HG03097 (cell line): ENCODE measurements around the gene ATP6V1C2.

Source experiments
- ATAC-seq: cut with Tn5 transposase; IDR thresholded peaks from one replicate; pipeline ENCODE4 v1.9.1; 2021; ENCODE audit not compliant: unreplicated experiment, low FRiP score

The ATP6V1C2 gene

DNA sequence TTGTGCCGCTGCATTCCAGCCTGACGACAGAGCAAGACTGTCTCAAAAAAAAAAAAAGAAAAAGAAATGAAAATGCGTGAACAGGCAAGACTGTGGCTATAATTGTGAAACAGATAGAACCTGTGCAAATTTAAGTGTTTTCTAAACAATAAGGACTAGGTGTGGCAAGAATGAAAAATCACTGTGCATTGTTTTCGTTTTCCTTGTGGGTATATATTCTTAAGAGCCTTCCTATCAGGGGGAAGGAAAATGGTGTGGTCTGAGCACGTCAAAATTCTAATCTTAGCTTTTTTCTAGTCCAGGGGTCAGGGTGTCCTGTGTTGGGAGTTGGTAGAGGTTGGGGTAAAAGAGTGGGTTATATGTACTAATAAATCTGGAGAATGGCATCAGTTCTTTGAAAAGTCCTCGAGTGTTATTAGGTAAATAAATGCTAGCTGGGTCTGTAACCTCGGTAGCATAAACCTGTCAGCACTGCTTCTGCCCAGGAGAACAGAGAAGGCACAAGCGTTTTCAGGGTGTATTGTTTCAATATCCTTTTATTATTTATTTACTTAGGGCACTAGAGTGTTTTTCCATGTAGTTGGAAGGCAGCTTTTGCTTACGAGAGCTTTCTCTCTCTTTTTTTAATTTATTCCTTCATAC, 11.6 kb downstream of the ATP6V1C2 start:
- ATAC-seq = no peak

- ATAC-seq = no peak
Measured at GRCh38 chr2:10733566-10733925, 12.1 kb downstream of the ATP6V1C2 start.

DNA sequence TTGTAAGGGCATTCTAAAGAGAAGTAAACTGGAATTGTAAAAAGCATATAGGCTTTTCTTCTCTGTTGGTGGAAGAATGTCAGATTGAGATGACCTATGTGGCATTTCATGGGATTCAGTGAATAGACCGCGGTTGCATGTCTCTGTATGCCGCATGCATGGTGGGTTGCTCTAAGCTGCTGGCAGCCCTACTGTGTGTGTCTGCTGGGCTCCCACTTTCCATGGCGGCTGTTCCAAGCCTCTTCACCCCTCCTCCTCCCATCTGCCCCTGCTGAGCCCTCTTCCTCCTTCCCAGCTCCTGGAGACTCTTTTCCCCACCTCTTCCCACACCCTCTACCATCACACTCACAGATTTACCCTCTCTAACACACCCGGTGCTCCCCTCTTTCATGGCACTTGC, 12.6 kb downstream of the ATP6V1C2 start:
- no peak for ATAC-seq

DNA sequence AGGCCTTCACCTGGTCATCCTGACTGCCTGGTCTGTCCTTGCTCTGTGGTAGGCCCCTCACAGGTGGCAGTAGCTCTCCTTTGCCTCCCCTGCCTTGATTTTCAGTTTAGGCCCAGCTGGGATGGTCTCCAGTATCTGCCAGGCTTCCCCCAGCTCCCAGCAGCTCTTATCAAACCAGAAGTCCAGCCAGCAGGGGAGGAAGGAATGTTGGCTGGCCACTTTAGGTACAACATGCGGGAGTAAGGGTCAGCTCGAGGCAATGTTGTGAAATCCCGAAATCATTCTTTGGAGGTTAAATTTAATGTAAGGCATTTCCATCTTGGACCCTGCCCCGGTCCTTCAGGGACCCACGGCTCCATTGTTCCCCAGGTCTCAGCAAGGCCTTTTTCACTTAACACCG, 16.8 kb downstream of the ATP6V1C2 start:
- ATAC-seq = no peak

GRCh38 chr2:10740226-10740625, 18.8 kb downstream of the ATP6V1C2 start:
- no peak for ATAC-seq

- ATAC-seq = no peak
Measured at GRCh38 chr2:10741139-10741538, 19.7 kb downstream of the ATP6V1C2 start.

- ATAC-seq = no peak
Measured at GRCh38 chr2:10742666-10743065, 21.2 kb downstream of the ATP6V1C2 start.

GRCh38 chr2:10750610-10751009, 29.2 kb downstream of the ATP6V1C2 start:
- ATAC-seq = no peak

DNA sequence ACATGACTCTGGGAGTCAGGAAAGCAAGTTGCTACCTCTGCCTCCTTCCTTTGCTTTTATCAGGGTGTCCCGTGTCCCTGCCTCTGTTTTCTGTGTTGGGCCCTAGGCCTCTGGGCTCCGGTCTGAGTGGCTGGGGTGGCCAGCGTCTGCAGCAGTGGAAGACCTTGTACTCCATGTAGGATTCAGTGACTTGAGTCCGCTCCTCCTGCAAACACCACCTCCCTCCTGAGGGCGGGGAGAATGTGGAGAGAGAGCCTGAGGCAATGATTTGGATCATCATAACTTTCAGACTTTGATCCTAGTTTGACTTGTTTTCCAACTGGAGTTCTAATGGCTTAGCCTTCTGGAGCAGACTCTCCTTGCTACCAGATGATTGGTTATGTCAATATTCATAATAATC, 30.8 kb downstream of the ATP6V1C2 start:
- no peak for ATAC-seq

- no peak for ATAC-seq
Measured at GRCh38 chr2:10753156-10753555, 31.7 kb downstream of the ATP6V1C2 start.

GRCh38 chr2:10753876-10754275, 32.4 kb downstream of the ATP6V1C2 start:
- no peak for ATAC-seq

GRCh38 chr2:10755621-10756020, 34.2 kb downstream of the ATP6V1C2 start:
- no peak for ATAC-seq

DNA sequence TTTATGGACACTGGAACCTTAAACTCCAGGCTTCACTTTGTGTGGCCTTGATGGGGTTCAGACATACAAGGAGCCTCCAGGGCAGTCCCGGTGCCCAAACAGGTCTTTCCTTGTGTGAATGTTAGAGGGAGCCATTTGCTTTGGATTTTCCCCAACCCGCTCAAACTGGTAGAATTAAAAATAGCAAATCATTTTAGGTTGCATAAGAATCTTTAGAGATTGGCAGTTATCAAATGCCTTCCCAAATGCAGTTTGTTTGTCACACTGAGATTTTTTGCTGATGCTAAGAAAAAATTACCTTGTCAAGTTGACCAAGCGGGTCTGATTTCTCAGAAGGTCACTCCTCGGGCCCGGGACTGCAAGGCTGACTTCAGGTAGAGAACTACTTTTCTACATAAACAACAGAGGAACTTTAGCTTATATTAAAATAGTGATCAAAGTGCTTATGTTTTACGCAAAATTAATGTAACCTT, 36.4 kb downstream of the ATP6V1C2 start:
- ATAC-seq = no peak

DNA sequence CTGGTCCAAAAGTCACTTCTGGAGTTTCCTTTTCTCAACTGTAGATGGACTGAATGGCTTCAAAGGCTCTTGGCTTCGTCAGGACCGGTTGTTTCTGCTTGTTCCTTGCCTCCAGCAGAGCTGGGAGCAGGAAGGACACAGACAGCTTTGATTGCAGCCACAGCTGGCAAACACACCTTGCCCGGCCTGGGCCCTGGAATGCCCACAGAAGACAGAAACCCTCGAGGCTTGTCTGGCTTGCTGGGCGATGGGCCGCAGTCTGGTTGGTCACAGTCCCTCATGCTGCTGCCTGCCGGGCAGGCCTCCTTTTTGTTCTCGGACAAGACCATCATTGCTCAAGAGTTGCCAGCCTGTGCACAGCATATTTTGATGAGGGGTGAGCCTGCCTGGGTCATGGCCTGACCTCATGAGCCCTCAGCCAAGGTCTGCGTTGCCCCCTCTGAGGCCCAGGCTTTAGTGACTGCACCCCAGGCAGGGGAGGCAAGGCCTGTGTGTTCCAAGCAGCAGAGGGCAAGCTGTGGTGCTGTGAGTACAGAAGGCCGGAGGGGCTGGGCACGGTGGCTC, 37.8 kb downstream of the ATP6V1C2 start:
- no peak for ATAC-seq

DNA sequence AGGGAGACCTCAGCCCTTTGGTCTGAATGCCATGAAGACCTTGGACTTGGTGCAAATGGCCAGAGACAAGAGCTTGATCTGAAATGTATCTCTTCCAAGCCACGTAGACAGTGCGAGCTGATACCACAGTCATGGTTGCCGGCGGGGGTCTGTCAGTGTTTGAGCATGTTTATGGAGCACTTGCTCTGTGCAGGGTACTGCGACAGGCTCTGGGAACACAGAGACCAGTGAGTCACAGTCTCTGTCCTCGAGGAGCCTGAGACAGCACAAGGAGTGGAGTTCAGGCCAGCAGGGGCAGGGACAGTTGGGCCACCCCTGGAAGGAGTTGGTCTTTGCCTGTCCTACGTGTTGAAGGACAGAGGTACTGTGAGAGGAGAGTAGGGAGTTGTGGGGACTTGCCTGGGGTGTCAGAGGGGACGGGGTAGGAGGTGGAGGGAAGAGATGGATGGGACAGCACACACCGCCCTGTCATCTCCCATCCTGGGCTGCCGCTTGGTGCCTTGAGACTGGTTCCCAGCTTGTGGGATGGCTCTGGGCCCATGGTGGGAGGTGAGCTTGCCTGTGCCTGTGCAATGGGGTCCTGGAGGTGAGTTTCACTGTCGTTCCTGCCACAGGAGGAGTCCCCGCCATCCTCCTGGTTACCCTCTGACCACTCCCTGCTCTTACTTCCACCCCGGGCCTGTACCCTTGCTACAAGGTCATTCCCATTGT, 39.5 kb downstream of the ATP6V1C2 start:
- no peak for ATAC-seq

DNA sequence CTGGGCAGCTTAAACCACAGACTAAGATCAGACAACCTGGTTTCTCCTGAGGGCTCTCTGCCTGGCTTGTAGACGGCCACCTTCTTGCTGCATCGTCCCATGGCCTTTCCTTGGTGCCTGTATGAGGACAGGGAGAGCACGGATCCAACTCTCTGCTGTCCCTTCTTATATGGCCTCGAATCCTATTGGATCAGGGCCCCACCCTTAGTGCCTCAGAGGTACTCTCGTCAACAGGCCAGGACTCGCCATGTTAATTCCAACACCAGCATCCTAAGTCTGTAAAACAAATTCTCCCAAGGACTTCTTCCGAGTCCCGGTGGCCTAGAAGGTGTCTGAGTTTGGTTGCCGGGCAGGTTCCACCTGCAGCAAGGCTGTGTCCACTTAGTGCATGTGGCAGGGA, 40.2 kb downstream of the ATP6V1C2 start:
- ATAC-seq = no peak

DNA sequence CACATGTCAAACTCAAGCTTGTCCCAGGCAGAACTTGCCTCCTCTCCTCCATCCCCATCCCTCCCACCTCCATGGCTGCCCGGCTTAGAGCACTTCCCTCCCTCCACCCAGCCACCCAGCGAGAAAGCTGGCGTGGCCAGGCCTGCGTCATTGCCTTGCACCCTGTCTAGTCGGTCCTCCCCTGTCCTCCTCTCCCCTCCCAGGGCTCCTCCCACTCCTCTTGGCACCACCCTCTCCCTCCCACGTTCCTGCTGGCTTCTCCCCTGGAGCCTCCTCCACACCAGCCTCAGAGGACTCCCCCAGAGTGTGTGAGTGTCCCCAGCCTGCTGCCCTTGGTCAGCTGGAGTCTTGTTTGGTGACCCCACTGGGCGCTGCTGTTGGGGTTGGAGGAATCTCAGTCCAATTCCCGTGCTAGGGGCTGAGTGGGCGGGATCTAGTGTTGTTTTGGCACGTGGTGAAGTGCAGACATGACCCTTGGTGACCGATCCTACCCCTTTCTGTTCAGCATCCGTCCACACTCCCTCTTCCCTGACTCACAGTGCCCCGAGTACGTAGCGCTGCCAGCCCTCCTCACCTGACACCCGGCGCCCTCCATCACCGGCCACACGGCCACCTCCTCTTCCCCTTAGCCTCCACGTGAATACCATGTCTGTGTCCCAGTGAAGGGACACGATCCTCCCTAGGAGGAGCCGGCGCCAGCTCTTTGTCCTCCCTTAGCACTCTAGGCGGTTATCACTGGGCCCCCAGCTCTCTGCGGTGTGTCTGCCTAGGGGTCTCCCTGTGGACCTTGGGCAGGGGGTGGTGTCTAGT, 41.4 kb downstream of the ATP6V1C2 start:
- ATAC-seq = no peak

DNA sequence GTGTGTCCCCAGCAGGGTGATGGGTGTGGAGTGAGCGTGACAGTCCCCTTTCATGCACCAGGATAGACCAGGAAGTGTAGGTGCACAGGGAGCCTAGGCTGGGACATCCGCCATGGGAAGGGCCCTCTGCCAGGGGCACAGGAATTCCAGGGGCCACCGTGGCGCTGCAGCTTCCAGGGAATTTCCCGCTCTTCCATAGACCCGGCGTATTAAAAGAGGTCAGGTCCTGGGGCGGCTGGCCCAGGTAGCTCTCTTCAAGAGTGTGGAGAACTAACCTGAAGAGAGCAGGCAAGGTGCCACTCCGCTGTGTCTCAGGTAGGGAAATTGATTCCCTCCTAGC, 42.0 kb downstream of the ATP6V1C2 start:
- ATAC-seq = no peak

- no peak for ATAC-seq
Measured at GRCh38 chr2:10764096-10764785, 42.8 kb downstream of the ATP6V1C2 start.

DNA sequence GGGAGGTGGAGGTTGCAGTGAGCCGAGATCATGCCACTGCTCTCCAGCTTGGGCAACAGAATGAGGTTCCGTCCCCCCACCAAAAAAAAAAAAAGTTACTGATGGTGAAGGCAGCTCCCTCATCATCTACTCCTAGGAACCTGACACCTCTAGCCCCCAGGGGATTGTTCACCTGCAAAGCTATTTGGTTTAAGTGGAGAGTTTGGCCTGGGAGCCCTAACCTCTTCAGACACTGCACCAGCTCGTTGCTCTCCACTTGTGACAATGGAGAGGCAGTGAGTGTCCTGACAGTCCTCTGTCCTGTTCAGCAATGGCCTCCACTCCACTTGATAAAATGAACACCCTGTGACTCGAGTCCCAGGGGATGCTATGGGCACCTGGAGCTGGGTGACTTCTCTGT, 43.5 kb downstream of the ATP6V1C2 start:
- ATAC-seq = no peak

- no peak for ATAC-seq
Measured at GRCh38 chr2:10765461-10765860, 44.0 kb downstream of the ATP6V1C2 start.
